ENCODE results near the gene SURF1. TPM values are rescaled to one million over a fixed set of nuclear protein-coding genes. Genes with fewer than 3 reads are reported as not detected.

Gene SURF1
- 38.3 and 45.4 TPM in 2 replicates for total RNA-seq

GRCh38 chr9:133356391-133357091, at the start of gene SURF1, which contains the start of gene SURF2:
Gene SURF1, minus strand, starts transcription at chr9:133356487. Its CDS starts 34 bp downstream, at chr9:133356453.
Gene SURF2, plus strand, starts transcription at chr9:133356550. Its CDS starts 43 bp downstream, at chr9:133356593.

GRCh38 chr9:133375724-133376654, 19.7 kb upstream of the SURF1 start, which contains the start of the genes STKLD1 and SURF4:
Gene STKLD1, plus strand, starts transcription at chr9:133376366. Its CDS starts 108 bp downstream, at chr9:133376474.
Gene SURF4, minus strand, starts transcription at chr9:133376060. Its CDS starts 91 bp downstream, at chr9:133375969.

GRCh38 chr9:133347985-133348717, 8.1 kb downstream of the SURF1 start, which contains the start of the genes MED22 and RPL7A:
Gene MED22, minus strand, starts transcription at chr9:133348131. Its CDS starts 1,469 bp downstream, at chr9:133346662.
Gene RPL7A, plus strand, starts transcription at chr9:133348218. Its CDS starts 26 bp downstream, at chr9:133348244.

GRCh38 chr9:133335924-133336811, 20.1 kb downstream of the SURF1 start, which contains the start of gene SURF6:
Gene SURF6, minus strand, starts transcription at chr9:133336188. Its CDS starts 56 bp downstream, at chr9:133336132.

Other genes starting within 250 kb of the SURF1 start
- gene RALGDS, start 235.2 kb downstream of the SURF1 start, total RNA-seq: 14.6 and 15.3 TPM in 2 replicates
- 3.2 and 7.4 TPM in 2 replicates for gene GBGT1, start 192.6 kb downstream of the SURF1 start, total RNA-seq
- not detected in 2 replicates for gene OBP2B, start 147.2 kb downstream of the SURF1 start, total RNA-seq
- not detected in 2 replicates for gene ABO, start 81.3 kb downstream of the SURF1 start, total RNA-seq
- 14.3 and 16.2 TPM in 2 replicates for gene SURF6, start 20.3 kb downstream of the SURF1 start, total RNA-seq
- gene MED22, start 8.4 kb downstream of the SURF1 start, total RNA-seq: 14.5 and 16.0 TPM in 2 replicates
- gene RPL7A, start 8.3 kb downstream of the SURF1 start, total RNA-seq: 3,224 and 4,648 TPM in 2 replicates
- gene SURF2, start 63 bp upstream of the SURF1 start, total RNA-seq: 19.5 and 24.9 TPM in 2 replicates
- gene SURF4, start 19.6 kb upstream of the SURF1 start, total RNA-seq: 243 and 286 TPM in 2 replicates
- gene STKLD1, start 19.9 kb upstream of the SURF1 start, total RNA-seq: 0.09 and 3.4 TPM in 2 replicates
- gene REXO4, start 61.5 kb upstream of the SURF1 start, total RNA-seq: 16.7 and 18.2 TPM in 2 replicates
- gene ADAMTS13, start 65.9 kb upstream of the SURF1 start, total RNA-seq: 3.7 and 4.4 TPM in 2 replicates
- 7.7 and 13.1 TPM in 2 replicates for gene CACFD1, start 103.5 kb upstream of the SURF1 start, total RNA-seq
- 7.0 and 29.3 TPM in 2 replicates for gene SLC2A6, start 122.6 kb upstream of the SURF1 start, total RNA-seq
- 2.3 TPM in 1 of 2 replicates, not detected in the other for gene MYMK, start 168.5 kb upstream of the SURF1 start, total RNA-seq
- 0.09 and 2.8 TPM in 2 replicates for gene ADAMTSL2, start 178.2 kb upstream of the SURF1 start, total RNA-seq